Stimulated activated CD4-positive, alpha-beta T cell treated with anti-CD3 and anti-CD28 coated beads, Interleukin-12 subunit alpha, Interleukin-12 subunit beta, amount 100 ng/mL, for 48 hours (primary cell): Measurements from ENCODE around the gene LRRC8A.
A peak's percentile ranks its signal among the peaks of the same experiment; 100 is the strongest.

Experiments used
- DNase-seq, 3 donors: peaks; one replicate each; pipeline ENCODE4 v3.0.0-alpha.2; 2020; ENCODE audit warnings: low read depth in 2 of 3, low spot score in 1 of 3

The LRRC8A gene

GRCh38 chr9:128899566-128900322, 17.8 kb downstream of the LRRC8A start:
- peak in 1 of 3 donors; percentile 28 for DNase-seq

GRCh38 chr9:128901379-128901778, 19.4 kb downstream of the LRRC8A start:
- no peak for DNase-seq

DNA sequence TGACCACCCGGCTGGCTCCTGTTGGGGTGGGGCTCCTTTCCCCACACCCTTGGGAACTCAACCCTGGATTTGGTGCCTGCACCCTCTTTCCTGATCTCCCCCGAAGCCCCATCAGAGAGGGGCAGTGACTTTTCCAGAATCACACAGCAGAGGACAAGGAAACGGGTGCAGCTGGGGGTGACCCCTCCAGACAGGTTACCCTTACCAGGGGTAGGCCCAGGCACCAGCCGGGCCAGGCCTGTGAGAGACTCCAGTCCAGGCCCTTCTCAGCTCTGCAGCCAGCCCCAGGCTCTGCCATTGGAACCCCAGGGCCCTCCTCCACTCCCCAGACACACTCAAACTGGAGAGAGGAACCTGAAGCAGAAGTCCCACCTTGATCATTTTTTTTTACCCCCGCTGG, 19.9 kb downstream of the LRRC8A start:
- no peak for DNase-seq

DNA sequence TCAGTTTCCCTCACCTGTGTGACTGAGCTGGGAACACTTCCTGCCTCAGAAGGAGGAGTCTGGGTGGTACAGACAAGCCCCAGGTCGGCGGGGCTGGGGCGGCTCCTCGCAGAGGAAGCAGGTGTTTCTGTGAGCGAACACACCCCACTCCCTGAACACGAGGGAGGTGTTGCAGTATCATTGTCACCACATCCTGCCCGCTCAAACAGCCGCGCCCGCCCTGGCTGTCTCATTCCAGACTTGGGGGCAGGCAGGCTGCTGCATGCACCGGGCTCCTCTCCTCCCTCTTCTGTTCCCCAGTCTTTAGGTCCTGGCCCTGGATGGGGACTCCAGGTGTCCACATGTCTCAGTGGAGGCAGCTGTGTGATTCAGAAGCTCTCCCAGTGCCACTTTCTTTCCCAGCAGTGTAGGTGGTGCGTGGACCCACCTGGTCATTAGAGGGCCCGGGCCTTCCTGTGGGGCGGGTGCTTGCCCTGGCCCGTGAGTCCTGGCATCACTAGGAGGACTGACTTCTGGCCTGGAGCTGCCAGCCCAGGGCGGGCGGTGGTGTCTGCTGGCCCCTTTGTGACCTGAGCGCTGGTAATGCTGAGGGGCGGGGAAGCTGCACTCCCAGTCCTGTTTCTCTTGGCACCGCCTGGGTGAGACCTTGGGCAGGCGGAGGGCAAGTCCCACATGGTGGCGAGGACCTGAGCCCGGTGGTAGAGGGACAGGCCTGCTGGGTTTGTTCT, 20.6 kb downstream of the LRRC8A start:
- DNase-seq, result peak; percentile 75

- DNase-seq, result no peak
Measured at GRCh38 chr9:128903079-128903461, 21.1 kb downstream of the LRRC8A start.

DNA sequence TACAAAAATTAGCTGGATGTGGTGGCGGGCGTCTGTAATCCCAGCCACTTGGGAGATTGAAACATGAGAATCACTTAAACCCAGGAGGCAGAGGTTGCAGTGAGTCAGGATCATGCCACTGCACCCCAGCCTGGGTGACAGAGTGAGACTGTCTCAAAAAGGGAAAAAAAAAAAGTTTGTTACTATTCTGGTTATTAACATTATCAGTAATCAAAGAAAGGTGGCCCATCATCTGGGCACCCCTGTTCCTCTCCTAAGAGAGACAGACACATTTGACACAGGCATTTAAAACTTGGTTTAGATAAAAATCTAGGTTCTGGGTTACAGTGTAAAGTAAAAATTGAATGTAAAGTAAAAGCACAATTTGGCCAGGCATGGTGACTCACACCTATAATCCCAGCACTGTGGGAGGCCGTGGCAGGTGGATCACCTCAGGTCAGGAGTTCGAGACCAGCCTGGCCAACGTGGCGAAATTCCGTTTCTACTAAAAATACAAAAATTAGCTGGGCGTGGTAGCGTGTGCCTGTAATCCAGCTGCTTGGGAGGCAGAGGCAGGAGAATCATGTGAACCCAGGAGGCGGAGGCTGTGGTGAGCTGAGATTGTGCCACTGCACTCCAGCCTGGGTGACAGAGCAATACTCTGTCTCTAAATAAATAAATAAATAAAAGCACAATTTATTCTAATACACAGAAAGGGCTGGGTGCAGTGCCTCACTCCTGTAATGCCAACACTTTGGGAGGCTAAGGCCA, 22.1 kb downstream of the LRRC8A start:
- no peak for DNase-seq

DNA sequence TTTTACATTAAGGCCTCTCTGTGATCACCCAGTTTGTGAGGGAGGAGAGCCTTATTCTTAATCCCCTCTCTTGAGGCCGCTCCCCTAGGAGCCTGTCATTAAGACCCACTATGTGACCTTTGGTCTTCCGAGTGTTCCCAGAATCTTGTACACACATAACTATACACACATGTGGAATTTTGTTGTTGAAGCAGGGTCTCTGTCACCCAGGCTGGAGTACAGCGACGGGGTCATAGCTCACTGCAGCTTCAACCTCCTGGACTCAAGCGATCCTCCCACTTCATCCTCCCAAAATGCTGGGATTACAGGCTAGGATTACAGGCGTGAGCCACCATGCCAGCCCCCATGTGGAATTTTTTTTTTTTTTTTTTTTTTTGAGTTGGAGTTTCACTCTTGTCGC, 24.0 kb downstream of the LRRC8A start:
- no peak for DNase-seq

GRCh38 chr9:128906741-128907140, 24.8 kb downstream of the LRRC8A start:
- no peak for DNase-seq

GRCh38 chr9:128908372-128908771, 26.4 kb downstream of the LRRC8A start:
- DNase-seq, result no peak

DNA sequence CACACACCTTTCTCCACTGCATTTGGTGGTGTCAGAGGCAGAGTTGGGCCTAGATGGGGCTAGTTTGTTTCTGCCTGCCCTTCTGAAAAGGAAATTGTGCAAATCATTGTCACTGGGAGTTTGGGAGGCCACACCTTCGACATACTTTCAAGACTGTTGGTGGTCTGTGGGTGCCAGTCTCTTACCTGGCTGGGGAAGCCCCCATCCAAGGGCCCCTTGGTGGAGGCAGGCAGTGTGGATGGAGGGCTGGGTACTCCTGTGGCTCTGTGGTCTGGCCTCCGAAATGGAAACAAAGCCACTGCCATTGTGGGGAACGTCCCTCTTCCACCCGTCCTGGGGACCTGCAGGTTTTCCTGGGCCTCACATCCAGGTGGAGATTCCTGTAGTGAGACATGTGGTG, 27.9 kb downstream of the LRRC8A start:
- no peak for DNase-seq

DNA sequence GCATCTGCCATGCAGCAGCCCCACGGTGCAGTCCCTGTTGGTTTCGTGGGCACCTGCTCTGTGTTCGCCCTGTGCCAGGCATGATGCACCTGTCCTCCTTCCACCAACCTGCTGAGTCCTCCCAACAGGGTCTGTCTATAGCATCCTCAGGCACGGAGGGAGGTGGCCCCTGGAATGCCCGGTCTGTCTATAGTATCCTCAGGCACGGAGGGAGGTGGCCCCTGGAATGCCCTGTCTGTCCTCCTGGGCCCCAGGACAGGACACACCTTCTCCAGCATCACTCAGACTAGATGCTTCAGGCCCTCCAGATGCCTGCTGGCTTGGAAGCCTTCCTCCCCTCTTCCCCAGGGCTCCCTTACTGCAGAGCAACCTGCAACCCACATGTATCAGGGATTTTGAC, 29.0 kb downstream of the LRRC8A start:
- no peak for DNase-seq

DNA sequence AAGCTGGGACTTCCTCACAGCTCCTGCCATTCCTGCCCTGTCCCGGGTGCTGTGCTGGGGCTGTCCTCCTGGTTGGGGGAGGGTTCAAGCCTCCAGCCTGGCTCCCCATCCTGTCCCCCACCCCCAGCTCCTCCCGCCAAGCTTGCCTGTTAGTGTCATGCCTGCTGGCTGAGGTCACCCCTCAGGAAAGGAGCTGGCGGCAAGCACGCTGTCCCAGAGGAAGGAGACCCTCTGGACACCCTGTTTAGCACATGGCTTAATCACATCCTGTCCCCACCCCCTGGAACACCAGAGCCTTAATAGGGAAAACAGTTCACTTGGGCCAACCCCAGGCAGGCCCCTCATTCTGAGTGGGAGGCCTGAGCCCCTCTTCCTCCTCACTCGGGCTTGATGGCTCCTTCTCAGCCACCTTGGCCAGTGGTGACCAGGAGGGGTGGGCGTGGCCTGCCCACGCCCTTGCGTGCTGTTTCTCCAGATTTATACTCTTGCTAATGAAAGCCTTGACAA, 29.6 kb downstream of the LRRC8A start:
- no peak for DNase-seq

DNA sequence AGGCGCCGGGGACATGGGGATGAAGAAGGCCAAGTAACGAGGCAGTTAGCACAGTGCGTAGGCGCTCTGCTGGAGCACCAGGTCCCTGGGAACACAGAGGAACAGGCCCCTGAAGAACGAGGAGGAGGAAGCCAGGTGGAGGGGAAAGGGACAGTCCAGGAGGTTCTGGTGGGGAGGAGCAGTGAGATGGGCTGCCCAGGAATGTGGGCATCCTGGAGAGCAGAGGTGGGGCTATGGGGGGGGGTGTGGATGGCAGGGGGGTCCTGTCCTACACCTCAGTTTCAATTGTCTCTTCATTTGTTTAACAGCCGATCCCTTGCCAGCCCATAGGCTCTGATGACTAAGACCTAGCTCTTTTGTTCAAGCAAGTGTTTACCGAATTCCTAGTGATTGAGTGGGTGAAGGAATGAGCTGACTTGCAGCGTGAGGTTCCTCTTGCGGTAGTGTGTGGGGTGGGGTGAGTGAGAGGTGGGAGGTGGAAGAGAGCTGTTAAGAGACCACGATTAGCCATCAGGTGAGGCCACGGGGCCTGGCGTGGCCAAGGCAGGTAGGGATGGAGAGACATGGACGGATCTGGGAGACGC, 30.4 kb downstream of the LRRC8A start:
- DNase-seq, result no peak

- no peak for DNase-seq
Measured at GRCh38 chr9:128913048-128913900, 31.3 kb downstream of the LRRC8A start.

DNA sequence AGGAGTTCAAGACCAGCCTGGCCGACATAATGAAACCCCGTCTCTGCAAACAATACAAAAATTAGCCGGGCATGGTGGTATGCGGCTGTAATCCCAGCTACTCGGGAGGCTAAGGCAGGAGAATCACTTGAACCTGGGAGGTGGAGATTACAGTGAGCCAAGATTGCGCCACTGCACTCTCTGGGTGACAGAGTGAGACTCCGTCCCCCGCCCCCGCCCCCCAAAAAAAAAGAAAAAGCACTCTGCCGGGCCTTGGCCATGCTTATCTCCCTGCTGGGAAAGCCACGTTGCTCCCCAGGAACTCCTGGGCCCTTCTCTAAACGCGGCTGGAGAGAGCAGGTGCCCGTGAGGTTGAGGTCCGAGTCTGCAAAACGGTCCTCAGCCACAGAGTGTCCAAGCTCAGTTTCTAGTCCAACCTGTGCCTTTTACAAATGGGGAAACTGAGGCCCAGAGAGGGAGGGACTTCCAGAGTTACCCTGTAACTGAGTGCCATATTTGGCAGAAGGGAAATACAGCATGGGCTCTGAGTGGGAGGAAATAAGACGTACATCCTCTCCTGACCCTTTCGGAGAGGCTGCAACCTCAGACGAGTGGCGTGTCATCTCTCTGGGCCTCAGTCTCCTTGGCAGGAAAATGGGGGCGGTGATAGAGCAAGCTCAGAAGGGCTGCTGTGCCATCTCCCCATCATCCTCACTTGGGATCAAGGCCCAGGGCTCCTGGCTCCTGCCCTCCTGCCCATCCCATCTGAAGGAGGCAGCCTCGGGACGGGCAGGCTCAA, 32.3 kb downstream of the LRRC8A start:
- no peak for DNase-seq

GRCh38 chr9:128916204-128916603, 34.3 kb downstream of the LRRC8A start:
- DNase-seq, result no peak

- no peak for DNase-seq
Measured at GRCh38 chr9:128916745-128917144, 34.8 kb downstream of the LRRC8A start.

GRCh38 chr9:128917151-128917849, 35.4 kb downstream of the LRRC8A start:
- no peak for DNase-seq

DNA sequence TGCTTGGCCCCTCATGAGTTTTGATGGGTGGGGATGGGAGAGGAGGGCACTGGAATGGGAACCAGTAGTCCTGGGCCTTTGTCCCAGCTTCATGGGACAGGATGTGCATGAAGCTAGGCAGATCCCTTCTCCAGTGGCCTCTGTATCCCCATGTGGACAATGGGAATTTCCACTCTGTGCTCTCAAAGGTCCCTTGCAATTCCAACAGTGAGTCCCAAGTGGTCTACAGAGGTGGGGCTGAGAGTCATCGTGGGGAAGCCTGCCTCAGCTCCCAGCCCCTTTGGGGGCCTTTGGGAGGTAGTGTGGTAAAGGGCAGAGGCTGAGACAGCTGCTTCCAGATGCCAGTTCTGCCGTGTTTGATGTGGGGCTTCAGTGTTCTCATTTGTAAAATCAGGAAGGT, 37.0 kb downstream of the LRRC8A start:
- no peak for DNase-seq
